Neural cell (in vitro differentiated cells): Measurements from ENCODE around the gene DMXL1. TPM values are rescaled to one million over a fixed set of nuclear protein-coding genes. Genes with fewer than 3 reads are reported as not detected.

ENCODE experiments used
- H2AFZ ChIP-seq: fragments of 200-600, 300-800 bp; sonication (generic), shearing (Covaris generic); 2 replicates; pipeline ENCODE4 v1.6.0; 2014; ENCODE audit warnings: low read depth, mild to moderate bottlenecking, antibody characterized with exemption, low read length, moderate library complexity
- H3F3A ChIP-seq: fragments of 200-600 bp; shearing (Covaris generic); 2 replicates; pipeline ENCODE4 v1.6.1; 2016; ENCODE audit warnings: mild to moderate bottlenecking, moderate library complexity, mixed read lengths, antibody characterized with exemption, low read length; ENCODE audit not compliant: insufficient read depth, poor library complexity, severe bottlenecking
- H3K27ac ChIP-seq: fragments of 200-600, 300-800 bp; sonication (generic), shearing (Covaris generic); 2 replicates; pipeline ENCODE4 v1.5.1; 2014; ENCODE audit warnings: mild to moderate bottlenecking, low read length, moderate library complexity
- H3K27me3 ChIP-seq: fragments of 300-800, 200-600 bp; sonication (generic), shearing (Covaris generic); 2 replicates; pipeline ENCODE4 v1.6.0; 2014; ENCODE audit warnings: mild to moderate bottlenecking, low read depth, low read length, moderate library complexity; ENCODE audit not compliant: insufficient read depth
- H3K36me3 ChIP-seq: fragments of 300-800, 200-600 bp; sonication (generic), shearing (Covaris generic); 2 replicates; pipeline ENCODE4 v1.5.1; 2014; ENCODE audit warnings: mild to moderate bottlenecking, antibody characterized with exemption, low read length, moderate library complexity; ENCODE audit not compliant: insufficient read depth
- H3K4me2 ChIP-seq: fragments of 300-800, 200-600 bp; sonication (generic), shearing (Covaris generic); 2 replicates; pipeline ENCODE4 v1.6.0; 2014; ENCODE audit warnings: mild to moderate bottlenecking, low read length
- H3K4me3 ChIP-seq: fragments of 300-800, 200-600 bp; sonication (generic), shearing (Covaris generic); 2 replicates; pipeline ENCODE4 v1.5.1; 2014; ENCODE audit warnings: mild to moderate bottlenecking, low read length, moderate library complexity
- H3K79me2 ChIP-seq: fragments of 200-600 bp; shearing (Covaris generic); replicated peaks from 2 replicates; pipeline ENCODE4 v1.6.0; 2014; ENCODE audit warnings: mild to moderate bottlenecking, low read length, moderate library complexity; ENCODE audit not compliant: insufficient read depth
- H3K9ac ChIP-seq: fragments of 300-800, 200-600 bp; sonication (generic), shearing (Covaris generic); 2 replicates; pipeline ENCODE4 v1.6.1; 2016; ENCODE audit warnings: mild to moderate bottlenecking, low read length, mixed read lengths
- H3K9me2 ChIP-seq: fragments of 200-600 bp; shearing (Covaris generic); 2 replicates; pipeline ENCODE4 v1.6.1; 2016; ENCODE audit warnings: mild to moderate bottlenecking, low read length, mixed read lengths; ENCODE audit not compliant: insufficient read depth
- H3K9me3 ChIP-seq: fragments of 200-600, 300-800 bp; sonication (generic), shearing (Covaris generic); 2 replicates; pipeline ENCODE4 v1.6.1; 2016; ENCODE audit warnings: mild to moderate bottlenecking, mixed run types, low read length, moderate library complexity, mixed read lengths
- H4K20me1 ChIP-seq: fragments of 200-600 bp; shearing (Covaris generic); 2 replicates; pipeline ENCODE4 v1.6.1; 2016; ENCODE audit warnings: mild to moderate bottlenecking, mixed run types; ENCODE audit not compliant: insufficient read depth
- EZH2 ChIP-seq: fragments of 200-600, 300-800 bp; shearing (Covaris generic), sonication (generic); IDR thresholded peaks from 2 replicates; pipeline ENCODE4 v1.6.1; 2014; ENCODE audit warnings: antibody characterized with exemption, low read length, borderline replicate concordance, mild to moderate bottlenecking; ENCODE audit not compliant: insufficient read depth, poor library complexity, severe bottlenecking
- MXI1 ChIP-seq: fragments of 450-650 bp; conservative IDR thresholded peaks from 2 replicates; pipeline ENCODE4 v1.6.1; 2014; ENCODE audit warnings: antibody characterized with exemption, mild to moderate bottlenecking; ENCODE audit not compliant: poor library complexity, severe bottlenecking
- POLR2AphosphoS5 ChIP-seq: IDR thresholded peaks from 2 replicates; pipeline ENCODE4 v1.6.1; 2012
- RAD21 ChIP-seq: fragments of 450-650 bp; conservative IDR thresholded peaks from 2 replicates; pipeline ENCODE4 v1.6.1; 2014; ENCODE audit warnings: antibody characterized with exemption, mild to moderate bottlenecking, moderate library complexity
- SMC3 ChIP-seq: fragments of 450-650 bp; conservative IDR thresholded peaks from 2 replicates; pipeline ENCODE4 v1.6.1; 2014; ENCODE audit warnings: antibody characterized with exemption, mild to moderate bottlenecking, moderate library complexity; ENCODE audit not compliant: poor library complexity
- TAF1 ChIP-seq: IDR thresholded peaks from 2 replicates; pipeline ENCODE4 v1.6.1; 2012; ENCODE audit warnings: low read depth
- polyA plus RNA-seq: library from polyadenylated mRNA; depleted of rRNA; stranded (reverse); fragments of >200 nt; gene quantifications from 2 replicates; pipeline ENCODE4 v1.2.3, GENCODE V29; 2014
- TF ChIP-seq, protein P1 (sequence below): IDR thresholded peaks from 2 replicates; pipeline ENCODE4 v1.6.1; 2012; ENCODE audit warnings: borderline replicate concordance
- TF ChIP-seq, protein P2 (sequence below): fragments of 450-650 bp; IDR thresholded peaks from 2 replicates; pipeline ENCODE4 v1.5.1; 2014; ENCODE audit warnings: antibody characterized with exemption, mild to moderate bottlenecking, moderate library complexity; ENCODE audit not compliant: poor library complexity, severe bottlenecking

Gene DMXL1
- polyA plus RNA-seq, 1 donor from 2014 or later = 46.9 TPM

DNA sequence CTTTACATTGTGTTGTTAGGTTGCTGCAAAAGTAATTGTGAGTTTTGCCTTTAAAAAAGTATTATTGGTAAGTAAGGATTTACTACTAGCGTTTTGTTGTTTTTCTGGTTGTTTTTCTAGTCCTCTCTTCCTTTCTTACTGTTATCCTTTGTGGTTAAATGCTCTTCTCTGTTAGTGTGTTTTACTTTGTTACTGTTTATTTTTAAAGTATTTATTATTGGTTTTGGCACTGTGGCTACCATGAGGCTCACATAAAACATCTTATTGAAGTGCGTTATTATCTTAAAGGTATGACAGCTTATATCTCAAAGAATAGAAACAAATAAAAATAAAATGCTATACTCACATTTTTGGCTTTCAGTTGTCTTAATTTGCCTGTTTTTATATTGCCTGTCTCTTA, 17.6 kb downstream of the DMXL1 start:
- H4K20me1 ChIP-seq = no peaks in the 10 kb centered on the region
- H3K27ac ChIP-seq = no peak overlapping the region
- no peaks in the 10 kb centered on the region for H3K27me3 ChIP-seq
- H3K9me2 ChIP-seq = no peaks in the 10 kb centered on the region
- peaks cover 40% of the 10 kb centered on the region for H3K79me2 ChIP-seq
- no peaks in the 10 kb centered on the region for H3K36me3 ChIP-seq
- no peak for TF ChIP-seq MXI1
- no peak overlapping the region for H3K9ac ChIP-seq
- H3K4me3 ChIP-seq = no peak overlapping the region
- H2AFZ ChIP-seq = no peak overlapping the region
- no peaks in the 10 kb centered on the region for H3K9me3 ChIP-seq
- no peak overlapping the region for H3K4me2 ChIP-seq
- no peaks in the 10 kb centered on the region for H3F3A ChIP-seq

DNA sequence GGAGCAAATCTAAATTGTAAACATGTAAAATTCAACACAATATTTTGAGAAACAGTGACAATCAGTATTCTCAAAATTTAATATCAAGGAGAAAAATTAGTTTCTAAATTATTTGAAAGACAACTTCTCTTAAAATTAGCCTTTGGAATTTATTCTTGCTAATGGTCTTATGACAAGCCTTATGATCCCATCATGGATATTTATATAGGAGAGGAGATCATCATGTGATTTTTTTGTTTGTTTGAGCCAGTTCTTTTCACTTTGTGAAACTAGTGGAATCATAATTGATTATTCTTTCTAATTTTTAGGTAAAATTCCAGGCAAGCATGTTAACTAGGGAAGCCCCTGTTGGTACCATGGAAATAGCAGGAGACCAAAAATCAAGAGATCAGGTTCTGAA, 24.7 kb downstream of the DMXL1 start:
- no peak overlapping the region for H3K4me2 ChIP-seq
- no peak overlapping the region for H2AFZ ChIP-seq
- no peaks in the 10 kb centered on the region for H3F3A ChIP-seq
- H3K4me3 ChIP-seq = no peak overlapping the region
- H3K36me3 ChIP-seq = no peaks in the 10 kb centered on the region
- H3K27ac ChIP-seq = no peak overlapping the region
- no peak overlapping the region for H3K9ac ChIP-seq
- TF ChIP-seq, protein P1, sequence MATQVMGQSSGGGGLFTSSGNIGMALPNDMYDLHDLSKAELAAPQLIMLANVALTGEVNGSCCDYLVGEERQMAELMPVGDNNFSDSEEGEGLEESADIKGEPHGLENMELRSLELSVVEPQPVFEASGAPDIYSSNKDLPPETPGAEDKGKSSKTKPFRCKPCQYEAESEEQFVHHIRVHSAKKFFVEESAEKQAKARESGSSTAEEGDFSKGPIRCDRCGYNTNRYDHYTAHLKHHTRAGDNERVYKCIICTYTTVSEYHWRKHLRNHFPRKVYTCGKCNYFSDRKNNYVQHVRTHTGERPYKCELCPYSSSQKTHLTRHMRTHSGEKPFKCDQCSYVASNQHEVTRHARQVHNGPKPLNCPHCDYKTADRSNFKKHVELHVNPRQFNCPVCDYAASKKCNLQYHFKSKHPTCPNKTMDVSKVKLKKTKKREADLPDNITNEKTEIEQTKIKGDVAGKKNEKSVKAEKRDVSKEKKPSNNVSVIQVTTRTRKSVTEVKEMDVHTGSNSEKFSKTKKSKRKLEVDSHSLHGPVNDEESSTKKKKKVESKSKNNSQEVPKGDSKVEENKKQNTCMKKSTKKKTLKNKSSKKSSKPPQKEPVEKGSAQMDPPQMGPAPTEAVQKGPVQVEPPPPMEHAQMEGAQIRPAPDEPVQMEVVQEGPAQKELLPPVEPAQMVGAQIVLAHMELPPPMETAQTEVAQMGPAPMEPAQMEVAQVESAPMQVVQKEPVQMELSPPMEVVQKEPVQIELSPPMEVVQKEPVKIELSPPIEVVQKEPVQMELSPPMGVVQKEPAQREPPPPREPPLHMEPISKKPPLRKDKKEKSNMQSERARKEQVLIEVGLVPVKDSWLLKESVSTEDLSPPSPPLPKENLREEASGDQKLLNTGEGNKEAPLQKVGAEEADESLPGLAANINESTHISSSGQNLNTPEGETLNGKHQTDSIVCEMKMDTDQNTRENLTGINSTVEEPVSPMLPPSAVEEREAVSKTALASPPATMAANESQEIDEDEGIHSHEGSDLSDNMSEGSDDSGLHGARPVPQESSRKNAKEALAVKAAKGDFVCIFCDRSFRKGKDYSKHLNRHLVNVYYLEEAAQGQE = no peak
- no peak for TF ChIP-seq SMC3
- no peak for TF ChIP-seq POLR2AphosphoS5
- TF ChIP-seq TAF1 = no peak
- TF ChIP-seq, protein P2, sequence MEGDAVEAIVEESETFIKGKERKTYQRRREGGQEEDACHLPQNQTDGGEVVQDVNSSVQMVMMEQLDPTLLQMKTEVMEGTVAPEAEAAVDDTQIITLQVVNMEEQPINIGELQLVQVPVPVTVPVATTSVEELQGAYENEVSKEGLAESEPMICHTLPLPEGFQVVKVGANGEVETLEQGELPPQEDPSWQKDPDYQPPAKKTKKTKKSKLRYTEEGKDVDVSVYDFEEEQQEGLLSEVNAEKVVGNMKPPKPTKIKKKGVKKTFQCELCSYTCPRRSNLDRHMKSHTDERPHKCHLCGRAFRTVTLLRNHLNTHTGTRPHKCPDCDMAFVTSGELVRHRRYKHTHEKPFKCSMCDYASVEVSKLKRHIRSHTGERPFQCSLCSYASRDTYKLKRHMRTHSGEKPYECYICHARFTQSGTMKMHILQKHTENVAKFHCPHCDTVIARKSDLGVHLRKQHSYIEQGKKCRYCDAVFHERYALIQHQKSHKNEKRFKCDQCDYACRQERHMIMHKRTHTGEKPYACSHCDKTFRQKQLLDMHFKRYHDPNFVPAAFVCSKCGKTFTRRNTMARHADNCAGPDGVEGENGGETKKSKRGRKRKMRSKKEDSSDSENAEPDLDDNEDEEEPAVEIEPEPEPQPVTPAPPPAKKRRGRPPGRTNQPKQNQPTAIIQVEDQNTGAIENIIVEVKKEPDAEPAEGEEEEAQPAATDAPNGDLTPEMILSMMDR = no peak
- TF ChIP-seq EZH2 = no peak
- TF ChIP-seq RAD21 = no peak
- no peak for TF ChIP-seq MXI1
- peaks cover 18% of the 10 kb centered on the region for H3K79me2 ChIP-seq
- no peaks in the 10 kb centered on the region for H4K20me1 ChIP-seq
- H3K9me2 ChIP-seq = no peaks in the 10 kb centered on the region
- no peaks in the 10 kb centered on the region for H3K9me3 ChIP-seq
- no peaks in the 10 kb centered on the region for H3K27me3 ChIP-seq

GRCh38 chr5:119105971-119106370, 35.1 kb downstream of the DMXL1 start:
- Histone ChIP-seq H3K27me3 (no peaks in the 10 kb centered on the region), H3K9me3 (no peaks in the 10 kb centered on the region), H3K9ac (no peak overlapping the region), H2AFZ (no peak overlapping the region), H3K4me2 (no peak overlapping the region), H3K79me2 (no peaks in the 10 kb centered on the region), H3K4me3 (no peak overlapping the region), H3K27ac (no peak overlapping the region), H3K36me3 (peaks cover 5% of the 10 kb centered on the region), H3F3A (no peaks in the 10 kb centered on the region), H3K9me2 (no peaks in the 10 kb centered on the region), H4K20me1 (no peaks in the 10 kb centered on the region)
- TF ChIP-seq MXI1 = no peak
